ENCODE data around the gene TBC1D24.
"Not testable (repeated sequence)": the region's sequence is repeated elsewhere in the genome, so short reads cannot be mapped to it uniquely, and the experiment has no call there.

TBC1D24 gene

GRCh38 chr16:2532494-2533141 lies 57.7 kb downstream of the TBC1D24 start:
- no peaks in the 10 kb centered on the region for H3K9me3 ChIP-seq (ENCODE audit: control insufficient read depth, low read length)
- H3K4me3 ChIP-seq (ENCODE audit: low read length) = peak overlapping the region; percentile 92
- no peaks in the 10 kb centered on the region for H3K27me3 ChIP-seq (ENCODE audit: control insufficient read depth, insufficient read depth, low read length)
- H3K9ac ChIP-seq (ENCODE audit: low read length) = peak overlapping the region; percentile 89
- peaks cover 19% of the 10 kb centered on the region for H3K4me1 ChIP-seq (ENCODE audit: control insufficient read depth, insufficient read depth, low read length)
- H3K36me3 ChIP-seq (ENCODE audit: control insufficient read depth, insufficient read depth, low read length) = peaks cover 4% of the 10 kb centered on the region

- Histone ChIP-seq H3K4me3 (ENCODE audit: low read length) (peak overlapping the region; percentile 92), H3K4me1 (ENCODE audit: control insufficient read depth, insufficient read depth, low read length) (peaks cover 19% of the 10 kb centered on the region), H3K9ac (ENCODE audit: low read length) (peak overlapping the region; percentile 89)
- H3K36me3 ChIP-seq (ENCODE audit: control insufficient read depth, insufficient read depth, low read length); H3K27me3 ChIP-seq (ENCODE audit: control insufficient read depth, insufficient read depth, low read length); H3K9me3 ChIP-seq (ENCODE audit: control insufficient read depth, low read length): not testable (repeated sequence)
Measured at GRCh38 chr16:2533142-2533755, 58.3 kb downstream of the TBC1D24 start.

GRCh38 chr16:2533912-2534311 lies 59.0 kb downstream of the TBC1D24 start:
- Histone ChIP-seq H3K9me3 (ENCODE audit: control insufficient read depth, low read length) (no peaks in the 10 kb centered on the region), H3K9ac (ENCODE audit: low read length) (no peak overlapping the region), H3K4me1 (ENCODE audit: control insufficient read depth, insufficient read depth, low read length) (peaks cover 19% of the 10 kb centered on the region), H3K27me3 (ENCODE audit: control insufficient read depth, insufficient read depth, low read length) (no peaks in the 10 kb centered on the region), H3K4me3 (ENCODE audit: low read length) (no peak overlapping the region), H3K36me3 (ENCODE audit: control insufficient read depth, insufficient read depth, low read length) (peaks cover 4% of the 10 kb centered on the region)

GRCh38 chr16:2534335-2534734 lies 59.4 kb downstream of the TBC1D24 start:
- H3K27me3 ChIP-seq (ENCODE audit: control insufficient read depth, insufficient read depth, low read length); H3K9me3 ChIP-seq (ENCODE audit: control insufficient read depth, low read length); H3K36me3 ChIP-seq (ENCODE audit: control insufficient read depth, insufficient read depth, low read length); H3K9ac ChIP-seq (ENCODE audit: low read length); H3K4me3 ChIP-seq (ENCODE audit: low read length): not testable (repeated sequence)
- H3K4me1 ChIP-seq (ENCODE audit: control insufficient read depth, insufficient read depth, low read length) = peaks cover 23% of the 10 kb centered on the region

- Histone ChIP-seq H3K27me3 (ENCODE audit: control insufficient read depth, insufficient read depth, low read length) (no peaks in the 10 kb centered on the region), H3K9me3 (ENCODE audit: control insufficient read depth, low read length) (no peaks in the 10 kb centered on the region), H3K36me3 (ENCODE audit: control insufficient read depth, insufficient read depth, low read length) (no peaks in the 10 kb centered on the region), H3K4me3 (ENCODE audit: low read length) (no peak overlapping the region), H3K4me1 (ENCODE audit: control insufficient read depth, insufficient read depth, low read length) (peaks cover 28% of the 10 kb centered on the region), H3K9ac (ENCODE audit: low read length) (no peak overlapping the region)
Measured at GRCh38 chr16:2535625-2536013, 60.7 kb downstream of the TBC1D24 start.

- no peaks in the 10 kb centered on the region for H3K27me3 ChIP-seq (ENCODE audit: control insufficient read depth, insufficient read depth, low read length)
- H3K4me3 ChIP-seq (ENCODE audit: low read length) = peak within 1 kb of the TSS; percentile 67
- peaks cover 26% of the 10 kb centered on the region for H3K4me1 ChIP-seq (ENCODE audit: control insufficient read depth, insufficient read depth, low read length)
- H3K9me3 ChIP-seq (ENCODE audit: control insufficient read depth, low read length) = no peaks in the 10 kb centered on the region
- peak within 1 kb of the TSS; percentile 62 for H3K9ac ChIP-seq (ENCODE audit: low read length)
- no peaks in the 10 kb centered on the region for H3K36me3 ChIP-seq (ENCODE audit: control insufficient read depth, insufficient read depth, low read length)
Measured at GRCh38 chr16:2537451-2538379, 62.8 kb downstream of the TBC1D24 start, which contains the start of gene PDPK1. Gene PDPK1 (plus strand): TSS chr16:2538021. CDS start chr16:2538113, 92 bp downstream.

GRCh38 chr16:2539192-2539844 lies 64.4 kb downstream of the TBC1D24 start:
- H3K4me1 ChIP-seq (ENCODE audit: control insufficient read depth, insufficient read depth, low read length) = peaks cover 23% of the 10 kb centered on the region
- not testable (repeated sequence) for H3K9ac ChIP-seq (ENCODE audit: low read length); H3K4me3 ChIP-seq (ENCODE audit: low read length); H3K9me3 ChIP-seq (ENCODE audit: control insufficient read depth, low read length); H3K27me3 ChIP-seq (ENCODE audit: control insufficient read depth, insufficient read depth, low read length); H3K36me3 ChIP-seq (ENCODE audit: control insufficient read depth, insufficient read depth, low read length)

GRCh38 chr16:2539845-2540458 lies 65.0 kb downstream of the TBC1D24 start:
- H3K4me3 ChIP-seq (ENCODE audit: low read length); H3K9me3 ChIP-seq (ENCODE audit: control insufficient read depth, low read length); H3K36me3 ChIP-seq (ENCODE audit: control insufficient read depth, insufficient read depth, low read length); H3K9ac ChIP-seq (ENCODE audit: low read length); H3K27me3 ChIP-seq (ENCODE audit: control insufficient read depth, insufficient read depth, low read length): not testable (repeated sequence)
- H3K4me1 ChIP-seq (ENCODE audit: control insufficient read depth, insufficient read depth, low read length) = peaks cover 23% of the 10 kb centered on the region

- H3K4me1 ChIP-seq (ENCODE audit: control insufficient read depth, insufficient read depth, low read length) = peaks cover 23% of the 10 kb centered on the region
- not testable (repeated sequence) for H3K36me3 ChIP-seq (ENCODE audit: control insufficient read depth, insufficient read depth, low read length); H3K27me3 ChIP-seq (ENCODE audit: control insufficient read depth, insufficient read depth, low read length); H3K9me3 ChIP-seq (ENCODE audit: control insufficient read depth, low read length); H3K4me3 ChIP-seq (ENCODE audit: low read length); H3K9ac ChIP-seq (ENCODE audit: low read length)
Measured at GRCh38 chr16:2540912-2541311, 66.0 kb downstream of the TBC1D24 start.

- H3K9me3 ChIP-seq (ENCODE audit: control insufficient read depth, low read length); H3K36me3 ChIP-seq (ENCODE audit: control insufficient read depth, insufficient read depth, low read length); H3K27me3 ChIP-seq (ENCODE audit: control insufficient read depth, insufficient read depth, low read length); H3K9ac ChIP-seq (ENCODE audit: low read length); H3K4me3 ChIP-seq (ENCODE audit: low read length): not testable (repeated sequence)
- peaks cover 20% of the 10 kb centered on the region for H3K4me1 ChIP-seq (ENCODE audit: control insufficient read depth, insufficient read depth, low read length)
Measured at GRCh38 chr16:2541409-2541808, 66.5 kb downstream of the TBC1D24 start.

GRCh38 chr16:2543771-2544170 lies 68.8 kb downstream of the TBC1D24 start:
- not testable (repeated sequence) for H3K4me3 ChIP-seq (ENCODE audit: low read length); H3K27me3 ChIP-seq (ENCODE audit: control insufficient read depth, insufficient read depth, low read length); H3K9me3 ChIP-seq (ENCODE audit: control insufficient read depth, low read length); H3K36me3 ChIP-seq (ENCODE audit: control insufficient read depth, insufficient read depth, low read length); H3K9ac ChIP-seq (ENCODE audit: low read length)
- peaks cover 19% of the 10 kb centered on the region for H3K4me1 ChIP-seq (ENCODE audit: control insufficient read depth, insufficient read depth, low read length)

Measured in mucosa of stomach (tissue), 1 donor.